HL-60 (cell line): ENCODE measurements around the gene CYSTM1.

Experiments
- DNase-seq, 2 experiments: peaks; one replicate each; pipeline ENCODE4 v3.0.0-alpha.2; 2010 to 2020; ENCODE audit warnings: low read depth in 1 of 2, low spot score in 1 of 2
- H3K27ac ChIP-seq: fragments of 250-450 bp; sonication (Bioruptor Pico); replicated peaks from 2 replicates; pipeline ENCODE4 v1.5.1; 2020; ENCODE audit warnings: mild to moderate bottlenecking, moderate library complexity
- H3K27me3 ChIP-seq: fragments of 250-450 bp; sonication (Bioruptor Pico); 2 replicates; pipeline ENCODE4 v1.5.1; 2021; ENCODE audit warnings: mild to moderate bottlenecking, moderate library complexity; ENCODE audit not compliant: insufficient read depth, poor library complexity, severe bottlenecking
- H3K4me3 ChIP-seq: replicated peaks from 2 replicates; pipeline ENCODE4 v1.5.1; 2011; ENCODE audit warnings: mild to moderate bottlenecking, control low read depth, low read length; ENCODE audit not compliant: insufficient read depth
- CTCF ChIP-seq: IDR thresholded peaks from one replicate; pipeline ENCODE4 v1.5.1; 2011; ENCODE audit warnings: low read length, control low read depth, inconsistent platforms; ENCODE audit not compliant: insufficient read depth
- GABPA ChIP-seq: IDR thresholded peaks from 2 replicates; pipeline ENCODE4 v1.6.1; 2012; ENCODE audit warnings: low read depth
- POLR2AphosphoS5 ChIP-seq: IDR thresholded peaks from 2 replicates; pipeline ENCODE4 v1.6.1; 2012; ENCODE audit warnings: low read depth
- SPI1 ChIP-seq: IDR thresholded peaks from 2 replicates; pipeline ENCODE4 v1.6.1; 2012; ENCODE audit warnings: low read depth, mild to moderate bottlenecking, borderline replicate concordance
- TF ChIP-seq, protein P1 (sequence below): IDR thresholded peaks from 2 replicates; pipeline ENCODE4 v1.6.1; 2012; ENCODE audit warnings: low read depth; ENCODE audit not compliant: insufficient replicate concordance

Gene CYSTM1

DNA sequence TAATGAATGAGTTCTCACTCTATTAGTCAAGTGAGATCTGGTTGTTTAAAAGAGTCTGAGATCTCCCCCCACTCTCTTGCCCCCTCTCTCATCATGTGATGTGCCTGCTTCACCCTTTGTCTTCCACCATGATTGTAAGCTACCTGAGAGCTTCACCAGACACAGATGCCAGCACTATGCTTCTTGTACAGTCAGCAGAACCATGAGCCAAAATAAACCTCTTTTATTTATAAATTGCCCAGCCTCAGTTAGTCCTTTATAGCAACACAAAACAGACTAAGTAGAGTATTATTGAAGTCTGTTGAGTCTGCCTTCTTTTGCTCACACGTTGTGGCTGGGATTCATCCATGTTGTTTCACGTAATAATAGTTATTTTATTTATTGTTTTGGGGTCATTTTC, 14.3 kb downstream of the CYSTM1 start:
- TF ChIP-seq GABPA (no peak), CTCF (no peak), POLR2AphosphoS5 (no peak), SPI1 (no peak)
- TF ChIP-seq, protein P1, sequence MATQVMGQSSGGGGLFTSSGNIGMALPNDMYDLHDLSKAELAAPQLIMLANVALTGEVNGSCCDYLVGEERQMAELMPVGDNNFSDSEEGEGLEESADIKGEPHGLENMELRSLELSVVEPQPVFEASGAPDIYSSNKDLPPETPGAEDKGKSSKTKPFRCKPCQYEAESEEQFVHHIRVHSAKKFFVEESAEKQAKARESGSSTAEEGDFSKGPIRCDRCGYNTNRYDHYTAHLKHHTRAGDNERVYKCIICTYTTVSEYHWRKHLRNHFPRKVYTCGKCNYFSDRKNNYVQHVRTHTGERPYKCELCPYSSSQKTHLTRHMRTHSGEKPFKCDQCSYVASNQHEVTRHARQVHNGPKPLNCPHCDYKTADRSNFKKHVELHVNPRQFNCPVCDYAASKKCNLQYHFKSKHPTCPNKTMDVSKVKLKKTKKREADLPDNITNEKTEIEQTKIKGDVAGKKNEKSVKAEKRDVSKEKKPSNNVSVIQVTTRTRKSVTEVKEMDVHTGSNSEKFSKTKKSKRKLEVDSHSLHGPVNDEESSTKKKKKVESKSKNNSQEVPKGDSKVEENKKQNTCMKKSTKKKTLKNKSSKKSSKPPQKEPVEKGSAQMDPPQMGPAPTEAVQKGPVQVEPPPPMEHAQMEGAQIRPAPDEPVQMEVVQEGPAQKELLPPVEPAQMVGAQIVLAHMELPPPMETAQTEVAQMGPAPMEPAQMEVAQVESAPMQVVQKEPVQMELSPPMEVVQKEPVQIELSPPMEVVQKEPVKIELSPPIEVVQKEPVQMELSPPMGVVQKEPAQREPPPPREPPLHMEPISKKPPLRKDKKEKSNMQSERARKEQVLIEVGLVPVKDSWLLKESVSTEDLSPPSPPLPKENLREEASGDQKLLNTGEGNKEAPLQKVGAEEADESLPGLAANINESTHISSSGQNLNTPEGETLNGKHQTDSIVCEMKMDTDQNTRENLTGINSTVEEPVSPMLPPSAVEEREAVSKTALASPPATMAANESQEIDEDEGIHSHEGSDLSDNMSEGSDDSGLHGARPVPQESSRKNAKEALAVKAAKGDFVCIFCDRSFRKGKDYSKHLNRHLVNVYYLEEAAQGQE: no peak
- no peaks in the 10 kb centered on the region for H3K27me3 ChIP-seq
- DNase-seq: no peak
- no peak overlapping the region for H3K27ac ChIP-seq
- H3K4me3 ChIP-seq: no peak overlapping the region

DNA sequence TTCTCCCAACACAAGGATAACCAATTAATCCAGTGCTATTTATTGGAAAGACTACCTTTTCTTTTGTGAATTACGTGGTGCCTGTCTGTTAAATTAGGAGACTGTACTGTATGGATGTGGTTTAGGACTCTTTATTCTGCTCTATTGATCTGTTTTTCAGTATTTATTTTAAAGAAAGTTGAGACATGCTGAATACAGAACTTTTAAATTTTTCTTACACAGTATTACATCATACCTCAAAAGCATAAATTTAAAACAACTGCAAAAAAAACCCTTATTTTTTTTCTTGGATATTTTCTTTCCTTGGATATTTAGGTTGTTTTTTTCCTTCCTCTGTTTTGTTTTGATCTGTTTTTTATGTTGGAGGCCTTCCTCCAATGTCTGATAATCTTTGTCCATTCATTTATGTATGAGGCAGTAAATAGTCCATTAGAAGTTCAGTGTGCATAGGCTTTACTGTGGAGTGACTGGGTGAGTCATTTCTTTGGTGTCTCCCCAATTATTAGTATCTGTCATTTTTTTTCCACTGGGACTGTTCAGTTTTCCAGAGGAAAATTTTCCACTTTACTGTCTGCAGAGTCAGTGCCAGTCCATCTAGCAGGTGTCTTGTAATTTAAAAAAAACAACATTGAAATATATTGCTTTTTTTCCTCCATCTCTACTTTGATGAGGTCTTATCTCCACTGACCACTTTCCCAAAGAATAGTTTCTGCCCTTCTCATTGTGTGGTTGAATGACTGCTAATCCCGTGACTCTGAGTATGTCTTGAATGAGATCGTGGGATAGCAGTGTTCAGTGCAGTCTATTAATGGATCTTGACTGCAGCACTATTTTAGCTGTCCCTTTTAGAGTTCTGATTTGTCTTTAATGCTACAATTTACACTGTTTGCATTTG, 15.2 kb downstream of the CYSTM1 start:
- Histone ChIP-seq H3K27ac (no peak overlapping the region), H3K27me3 (no peaks in the 10 kb centered on the region), H3K4me3 (no peak overlapping the region)
- DNase-seq: no peak
- TF ChIP-seq SPI1 (no peak), POLR2AphosphoS5 (no peak), CTCF (no peak), GABPA (no peak)

GRCh38 chr5:140190872-140191218, 15.9 kb downstream of the CYSTM1 start:
- Histone ChIP-seq H3K4me3 (no peak overlapping the region), H3K27me3 (no peaks in the 10 kb centered on the region), H3K27ac (no peak overlapping the region)
- no peak for DNase-seq
- TF ChIP-seq POLR2AphosphoS5 (no peak), CTCF (no peak), GABPA (no peak), SPI1 (no peak)
- TF ChIP-seq, protein P1: no peak
